HG02852 (cell line): ENCODE measurements around the gene TNFRSF19.

ENCODE experiments used
- ATAC-seq: cut with Tn5 transposase; IDR thresholded peaks from one replicate; pipeline ENCODE4 v1.9.1; 2021; ENCODE audit warnings: mild to moderate bottlenecking, moderate library complexity; ENCODE audit not compliant: unreplicated experiment

TNFRSF19 gene

GRCh38 chr13:23627410-23627809, 57.2 kb downstream of the TNFRSF19 start:
- no peak for ATAC-seq

- no peak for ATAC-seq
Measured at GRCh38 chr13:23628250-23628649, 58.0 kb downstream of the TNFRSF19 start.

- ATAC-seq, result no peak
Measured at GRCh38 chr13:23628765-23629565, 58.8 kb downstream of the TNFRSF19 start.

GRCh38 chr13:23629566-23630272, 59.5 kb downstream of the TNFRSF19 start:
- ATAC-seq, result no peak

GRCh38 chr13:23630349-23631093, 60.3 kb downstream of the TNFRSF19 start:
- no peak for ATAC-seq

GRCh38 chr13:23631311-23632047, 61.3 kb downstream of the TNFRSF19 start:
- ATAC-seq, result no peak

- ATAC-seq, result no peak
Measured at GRCh38 chr13:23632048-23632582, 61.9 kb downstream of the TNFRSF19 start.

GRCh38 chr13:23632741-23633140, 62.5 kb downstream of the TNFRSF19 start:
- ATAC-seq, result no peak

GRCh38 chr13:23634897-23635296, 64.7 kb downstream of the TNFRSF19 start:
- no peak for ATAC-seq

GRCh38 chr13:23636360-23636759, 66.1 kb downstream of the TNFRSF19 start:
- no peak for ATAC-seq

- ATAC-seq, result no peak
Measured at GRCh38 chr13:23637829-23638228, 67.6 kb downstream of the TNFRSF19 start.

GRCh38 chr13:23639674-23640073, 69.5 kb downstream of the TNFRSF19 start:
- no peak for ATAC-seq

GRCh38 chr13:23642110-23642509, 71.9 kb downstream of the TNFRSF19 start:
- no peak for ATAC-seq

- ATAC-seq, result no peak
Measured at GRCh38 chr13:23643338-23644125, 73.3 kb downstream of the TNFRSF19 start.

GRCh38 chr13:23644126-23644419, 73.9 kb downstream of the TNFRSF19 start:
- ATAC-seq, result no peak

GRCh38 chr13:23644527-23645138, 74.4 kb downstream of the TNFRSF19 start:
- no peak for ATAC-seq

GRCh38 chr13:23645851-23646250, 75.6 kb downstream of the TNFRSF19 start:
- ATAC-seq, result no peak

GRCh38 chr13:23651439-23651838, 81.2 kb downstream of the TNFRSF19 start:
- no peak for ATAC-seq

GRCh38 chr13:23651887-23652286, 81.7 kb downstream of the TNFRSF19 start:
- ATAC-seq, result no peak
